ENCODE data around the gene TMEM106A. TPM values are rescaled to one million over a fixed set of nuclear protein-coding genes. Genes with fewer than 3 reads are reported as not detected.

TMEM106A gene
- total and polyA plus RNA-seq, 9 of the 15 experiments (the other 6 are each of a cell fraction or from before 2014, with no cell fraction given), result 0.03 to 0.29 (median 0.15) TPM

DNA sequence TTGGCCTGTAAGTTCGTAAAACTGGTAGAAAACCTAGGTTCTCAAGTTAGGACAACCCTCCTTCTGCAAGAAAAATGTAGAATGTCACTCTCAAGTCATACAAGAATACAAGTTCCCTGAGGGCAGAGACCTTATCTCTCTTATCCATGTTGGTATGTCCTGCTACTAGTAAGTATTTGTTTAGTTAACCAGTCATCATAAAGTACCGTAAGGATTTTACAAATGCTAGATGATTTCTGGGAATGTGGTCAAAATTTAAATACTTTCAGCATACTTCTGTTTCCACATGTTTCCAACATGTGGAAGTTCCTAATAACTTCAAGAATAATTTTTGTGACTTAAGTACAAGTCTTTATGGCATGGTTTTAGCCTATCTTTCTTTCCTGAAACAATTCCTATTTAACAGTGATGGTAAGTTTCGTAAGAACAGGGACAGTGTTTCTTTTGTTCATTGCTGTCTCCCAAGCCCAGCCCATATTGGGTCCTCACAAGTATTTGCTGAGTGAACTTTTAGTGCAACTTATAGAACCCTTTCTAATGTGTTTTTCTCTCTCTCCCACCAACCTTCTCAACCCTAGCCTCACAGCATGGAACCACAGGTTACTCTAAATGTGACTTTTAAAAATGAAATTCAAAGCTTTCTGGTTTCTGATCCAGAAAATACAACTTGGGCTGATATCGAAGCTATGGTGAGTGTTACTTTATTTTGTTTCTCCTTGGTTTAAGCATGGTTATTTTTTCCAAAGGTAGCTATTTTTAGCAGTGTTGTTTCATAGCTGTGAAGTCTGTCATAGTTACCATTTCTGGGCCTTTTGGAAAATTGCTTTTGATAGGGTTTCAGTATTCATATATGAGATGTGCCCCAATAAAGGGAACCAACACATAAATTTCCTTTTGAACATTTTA is 36.2 kb upstream of the TMEM106A start:
- H2AFZ ChIP-seq (ENCODE audit: low read depth, low read length), result no peak overlapping the region
- H4K20me1 ChIP-seq (replicated peaks; ENCODE audit: control insufficient read depth, insufficient read depth, low read length), result no peaks in the 10 kb centered on the region
- in situ Hi-C loops (cut with MboI), result no loop called here
- TF ChIP-seq ZNF316 (IDR thresholded peaks at IDR 0.05) (peak; percentile 37; the same call in 1 of the 2 replicates), KLF1 (tag; IDR thresholded peaks at IDR 0.05) (no peak)
- TF ChIP-seq, protein P1, sequence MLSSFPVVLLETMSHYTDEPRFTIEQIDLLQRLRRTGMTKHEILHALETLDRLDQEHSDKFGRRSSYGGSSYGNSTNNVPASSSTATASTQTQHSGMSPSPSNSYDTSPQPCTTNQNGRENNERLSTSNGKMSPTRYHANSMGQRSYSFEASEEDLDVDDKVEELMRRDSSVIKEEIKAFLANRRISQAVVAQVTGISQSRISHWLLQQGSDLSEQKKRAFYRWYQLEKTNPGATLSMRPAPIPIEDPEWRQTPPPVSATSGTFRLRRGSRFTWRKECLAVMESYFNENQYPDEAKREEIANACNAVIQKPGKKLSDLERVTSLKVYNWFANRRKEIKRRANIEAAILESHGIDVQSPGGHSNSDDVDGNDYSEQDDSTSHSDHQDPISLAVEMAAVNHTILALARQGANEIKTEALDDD (IDR thresholded peaks at IDR 0.05), result peak; percentile 21; the same call in 1 of the 2 replicates
- no peaks in the 10 kb centered on the region for H3K9me1 ChIP-seq (ENCODE audit: control insufficient read depth, insufficient read depth, low read length)
- ChIA-PET POLR2A (interaction anchor here (1.1 kb wide), 1 partner anchor 151 kb away, joined by 4 read pairs; no protein-coding TSS in a partner anchor), CTCF (ENCODE audit: low intra/inter-chr PET ratio) (no interaction called here)
- no peak overlapping the region for H3K4me3 ChIP-seq
- FAIRE-seq (no peak), DNase-seq (ENCODE audit: extremely low read depth in 1 of 4, low spot score in 3 of 4) (no peak), ATAC-seq (no peak)
- H3K9ac ChIP-seq (ENCODE audit: insufficient read depth in 1 of 2, low read depth in 2 of 2, low read length in 2 of 2), result no peak overlapping the region
- intact Hi-C loops (cut with micrococcal nuclease), result no loop called here
- H3K4me1 ChIP-seq (replicated peaks in 1 of 2; ENCODE audit: control insufficient read depth in 2 of 2, insufficient read depth in 2 of 2, low read length in 2 of 2), result peaks cover 0 to 8% of the 10 kb centered on the region in 2 experiments; a peak in 3 of 5 replicates
- peaks cover 24% of the 10 kb centered on the region for H3K79me2 ChIP-seq (ENCODE audit: control insufficient read depth, insufficient read depth, low read length)
- no peak overlapping the region for H3K27ac ChIP-seq (ENCODE audit: extremely low read depth, low read depth, low read length)
- 78% methylated on average over 4 of the region's 4 CpGs for WGBS (ENCODE audit: insufficient coverage, low coverage, missing lambda C conversion rate)
- H3K27me3 ChIP-seq (ENCODE audit: control insufficient read depth in 2 of 2, insufficient read depth in 2 of 2, low read length in 2 of 2), result no peaks in the 10 kb centered on the region
- H3K4me2 ChIP-seq (ENCODE audit: insufficient read depth, low read length), result no peak overlapping the region
- H3K36me3 ChIP-seq (ENCODE audit: control insufficient read depth, insufficient read depth, low read length), result peaks cover 38% of the 10 kb centered on the region
- BruUV-seq (replicated peaks), result no TSS peak
- H3K9me3 ChIP-seq (replicated peaks; ENCODE audit: control insufficient read depth, insufficient read depth, low read depth, low read length), result no peaks in the 10 kb centered on the region

Measured in K562 (cell line).